HepG2 (cell line): ENCODE measurements around the gene ATP6V0D1. TPM values are rescaled to one million over a fixed set of nuclear protein-coding genes. Genes with fewer than 3 reads are reported as not detected.

Experiments
- ARID5B ChIP-seq: IDR thresholded peaks from 2 replicates; pipeline ENCODE4 v1.4.0; 2020; ENCODE audit warnings: mild to moderate bottlenecking, missing genetic modification reagents
- FOXK1 ChIP-seq: sonication (generic); formaldehyde crosslinking; IDR thresholded peaks from 2 replicates; pipeline ENCODE4 v1.4.0; 2020; ENCODE audit warnings: low read depth, missing genetic modification reagents, borderline replicate concordance
- FOXK2 ChIP-seq: fragments of 450-650 bp; IDR thresholded peaks from 2 replicates; pipeline ENCODE4 v1.6.1; 2016
- HMGXB3 ChIP-seq: sonication (generic); formaldehyde crosslinking; IDR thresholded peaks from 2 replicates; pipeline ENCODE4 v1.4.0; 2020; ENCODE audit warnings: missing genetic modification reagents, borderline replicate concordance
- HNRNPL ChIP-seq: fragments of 200-400 bp; formaldehyde crosslinking; IDR thresholded peaks from 2 replicates; pipeline ENCODE4 v1.6.1; 2017; ENCODE audit warnings: mild to moderate bottlenecking, low read depth, low read length
- HOMEZ ChIP-seq: IDR thresholded peaks from 2 replicates; pipeline ENCODE4 v1.6.1; 2016; ENCODE audit warnings: low read depth
- MZF1 ChIP-seq: sonication (generic); formaldehyde crosslinking; IDR thresholded peaks from 2 replicates; pipeline ENCODE4 v1.8.1; 2023; ENCODE audit warnings: mild to moderate bottlenecking, missing genetic modification reagents, borderline replicate concordance
- NFKB2 ChIP-seq: sonication (generic); formaldehyde crosslinking; IDR thresholded peaks from 2 replicates; pipeline ENCODE4 v1.4.0; 2020; ENCODE audit warnings: missing genetic modification reagents, borderline replicate concordance
- NFKBIZ ChIP-seq: IDR thresholded peaks from 2 replicates; pipeline ENCODE4 v1.6.1; 2018; ENCODE audit warnings: missing genetic modification reagents, missing compliant biosample characterization
- POLR2AphosphoS2 ChIP-seq: IDR thresholded peaks from 2 replicates; pipeline ENCODE4 v1.6.1; 2011; ENCODE audit warnings: low read depth, low read length, improper control_type of control experiment
- U2AF2 ChIP-seq: fragments of 200-400 bp; formaldehyde crosslinking; IDR thresholded peaks from 2 replicates; pipeline ENCODE4 v1.6.1; 2017; ENCODE audit warnings: low read depth, mild to moderate bottlenecking, low read length
- YY1 ChIP-seq: IDR thresholded peaks from 2 replicates; pipeline ENCODE4 v1.6.1; 2011; ENCODE audit warnings: low read length, low read depth, moderate library complexity, mild to moderate bottlenecking; ENCODE audit not compliant: insufficient read depth, insufficient replicate concordance
- ZBTB33 ChIP-seq: sonication (generic); formaldehyde crosslinking; IDR thresholded peaks from 2 replicates; pipeline ENCODE4 v1.4.0; 2020; ENCODE audit warnings: missing genetic modification reagents
- ZBTB38 ChIP-seq: sonication (generic); formaldehyde crosslinking; IDR thresholded peaks from 2 replicates; pipeline ENCODE4 v1.5.1; 2020; ENCODE audit warnings: mild to moderate bottlenecking, missing genetic modification reagents
- ZBTB42 ChIP-seq: sonication (generic); formaldehyde crosslinking; IDR thresholded peaks from 2 replicates; pipeline ENCODE4 v1.5.0; 2020; ENCODE audit warnings: mild to moderate bottlenecking, missing genetic modification reagents
- ZNF484 ChIP-seq: sonication (generic); formaldehyde crosslinking; IDR thresholded peaks from 2 replicates; pipeline ENCODE4 v1.5.1; 2020; ENCODE audit warnings: mild to moderate bottlenecking, low read depth, missing genetic modification reagents, borderline replicate concordance
- polyA plus RNA-seq, 8 experiments: library from polyadenylated mRNA; depleted of rRNA in 3 of 8; stranded (reverse) in 7 of 8; unstranded in 1 of 8; fragments of >200 nt; fragmentation: Illumina TruSeq in 4 of 8; extraction: Trizol in 4 of 8; gene quantifications; 2 replicates each; pipeline versions ENCODE4 v1.2.1 to v1.2.3, GENCODE V29; 2011 to 2016; ENCODE audit warnings: low read depth in 4 of 8, missing spikeins in 1 of 8, mixed read lengths in 1 of 8; ENCODE audit not compliant: insufficient read depth in 1 of 8
- total RNA-seq, 5 experiments: library from RNA; depleted of rRNA; stranded (reverse); fragments of >200 nt; fragmentation: Illumina TruSeq; extraction: Trizol; gene quantifications; 2 replicates each; pipeline ENCODE4 v1.2.3, GENCODE V29; 2016; ENCODE audit warnings: low read depth in 1 of 5

Gene ATP6V0D1
- total and polyA plus RNA-seq, 2 of the 13 experiments (the other 11 are each of a cell fraction or from before 2014, with no cell fraction given), result 51.1 to 61.3 TPM

GRCh38 chr16:67428146-67428731, 52.7 kb downstream of the ATP6V0D1 start (continued):
- TF ChIP-seq MZF1 (CRISPR knock-in tag), result no peak
- TF ChIP-seq ZBTB33 (CRISPR knock-in tag), result peak; percentile 6; the same call in 1 of the 2 replicates
- TF ChIP-seq FOXK2, result no peak
- peak; percentile 46; the same call in 1 of the 2 replicates for TF ChIP-seq FOXK1 (CRISPR knock-in tag)
- TF ChIP-seq ZBTB38 (CRISPR knock-in tag), result peak; percentile 43; the same call in 1 of the 2 replicates
- no peak for TF ChIP-seq NFKBIZ (CRISPR knock-in tag)
- TF ChIP-seq NFKB2 (CRISPR knock-in tag), result no peak; the same call in 1 of the 2 replicates
- peak; percentile 49 for TF ChIP-seq YY1
- 0 out of 2 replicates have a peak, but pooled peaks have one; percentile 46 for TF ChIP-seq ARID5B (CRISPR knock-in tag)
- TF ChIP-seq POLR2AphosphoS2, result no peak
- TF ChIP-seq HOMEZ, result peak; percentile 39; the same call in 1 of the 2 replicates
- no peak for TF ChIP-seq U2AF2
- no peak for TF ChIP-seq ZBTB42 (CRISPR knock-in tag)
- peak; percentile 75; the same call in 1 of the 2 replicates for TF ChIP-seq HNRNPL
- no peak for TF ChIP-seq ZNF484
- peak; percentile 79; the same call in 1 of the 2 replicates for TF ChIP-seq HMGXB3 (CRISPR knock-in tag)
